GM18517 (cell line): ENCODE measurements around the gene OGFOD2.
"Not testable (repeated sequence)": the region's sequence is repeated elsewhere in the genome, so short reads cannot be mapped to it uniquely, and the experiment has no call there.

ENCODE experiments used
- ATAC-seq: cut with Tn5 transposase; IDR thresholded peaks from one replicate; pipeline ENCODE4 v1.9.1; 2021; ENCODE audit warnings: mild to moderate bottlenecking, moderate library complexity; ENCODE audit not compliant: unreplicated experiment

Gene OGFOD2

DNA sequence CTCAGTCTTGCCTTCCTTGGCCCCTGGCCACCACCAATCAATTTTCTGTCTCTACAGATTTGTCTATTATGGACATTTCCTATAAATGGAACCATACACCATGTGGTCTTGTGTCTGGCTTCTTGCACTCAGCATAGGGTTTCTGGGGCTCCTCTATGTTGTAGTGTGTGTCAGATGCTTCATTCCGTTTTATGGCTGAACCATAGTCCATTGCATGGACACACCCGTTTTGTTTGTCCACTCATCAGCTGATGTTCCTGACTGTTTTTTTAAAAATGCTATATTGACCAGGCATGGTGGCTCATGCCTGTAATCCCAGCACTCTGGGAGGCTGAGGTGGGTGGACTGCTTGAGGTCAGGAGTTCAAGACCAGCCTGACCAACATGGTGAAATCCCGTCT, 26.4 kb downstream of the OGFOD2 start:
- ATAC-seq, result no peak

DNA sequence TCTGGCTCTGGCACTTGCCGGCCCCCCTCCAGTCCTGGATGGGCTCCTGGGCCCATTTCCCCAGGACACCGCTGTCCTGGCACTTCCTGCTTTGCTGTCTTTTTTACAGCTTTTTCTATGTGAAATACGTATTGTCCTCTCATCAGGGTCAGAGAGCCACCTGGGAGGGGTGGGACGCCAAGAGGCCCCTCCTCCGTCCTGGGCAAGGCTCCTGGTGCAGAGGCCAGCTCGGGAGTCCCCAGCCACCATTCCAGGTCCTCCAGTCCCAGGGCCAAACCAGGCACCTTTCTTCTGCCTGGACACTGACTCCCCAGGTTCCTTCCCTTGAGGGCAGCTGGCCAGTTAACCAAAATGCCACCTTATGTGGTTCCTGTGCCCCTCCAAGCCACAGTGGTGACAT, 28.2 kb downstream of the OGFOD2 start:
- no peak for ATAC-seq

DNA sequence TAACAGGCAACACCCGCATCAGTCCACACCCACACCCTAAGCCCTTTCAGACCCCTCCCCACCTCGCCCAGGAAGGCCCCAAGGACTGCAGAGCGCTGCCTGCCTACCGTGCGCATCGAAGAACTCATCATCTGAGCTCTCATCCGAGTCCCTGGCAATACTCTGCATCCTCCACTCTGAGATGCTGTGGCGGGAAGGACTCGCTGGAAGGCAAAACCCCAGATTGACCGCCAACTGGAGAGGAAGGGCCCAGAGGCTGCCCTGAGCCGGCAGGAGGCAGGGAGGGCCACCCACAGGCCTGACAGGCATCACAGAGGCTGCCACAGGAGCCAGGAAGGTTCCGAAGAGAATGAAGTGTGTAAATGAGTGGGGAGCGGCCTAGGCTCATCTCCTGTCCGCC, 29.2 kb downstream of the OGFOD2 start:
- no peak for ATAC-seq

DNA sequence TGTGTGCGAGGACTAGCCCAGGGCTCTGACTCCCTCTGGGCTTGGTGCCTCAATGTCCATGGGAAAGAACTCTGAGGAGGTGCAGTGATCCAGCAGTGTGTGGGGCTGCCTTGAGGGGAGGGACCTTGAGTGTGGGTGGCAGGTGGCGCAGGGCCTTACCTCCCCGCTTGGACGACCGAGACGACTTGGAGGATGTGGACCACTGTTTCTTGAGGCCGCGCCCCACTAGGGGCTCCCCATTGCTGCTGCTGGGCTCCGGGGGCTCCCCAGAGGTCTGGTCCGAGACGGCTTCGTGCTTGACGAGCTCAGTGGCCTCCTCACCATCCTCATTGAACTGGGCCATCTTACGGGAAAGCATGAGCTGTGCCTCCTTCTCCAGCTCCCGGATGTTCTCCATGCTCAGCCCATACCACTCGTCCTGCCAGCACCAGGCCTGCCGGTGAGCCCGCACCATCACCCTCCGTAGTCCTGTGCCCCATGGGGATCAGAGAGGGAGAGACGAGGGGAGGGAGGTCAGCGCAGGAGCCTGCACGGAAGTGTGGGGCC, 30.1 kb downstream of the OGFOD2 start:
- ATAC-seq, result no peak

DNA sequence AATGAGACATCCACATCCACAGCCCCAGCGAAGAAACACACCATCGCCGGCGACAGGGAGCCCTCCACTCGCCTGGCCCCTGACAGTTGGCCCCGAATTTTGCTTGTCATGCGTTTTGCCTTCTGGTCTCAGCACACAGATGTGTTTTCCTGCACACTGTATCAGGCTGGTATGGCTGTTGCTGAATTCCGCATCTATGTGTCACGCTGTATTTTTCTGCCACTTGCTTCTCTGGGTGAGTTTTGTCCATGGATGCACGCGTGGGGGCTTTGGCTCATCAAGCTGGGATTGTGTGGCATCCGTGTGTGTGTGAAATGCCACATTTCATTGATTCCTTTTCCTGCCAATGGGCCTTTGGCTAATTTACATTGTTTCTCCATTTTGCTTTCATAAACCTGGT, 31.9 kb downstream of the OGFOD2 start:
- ATAC-seq, result no peak

DNA sequence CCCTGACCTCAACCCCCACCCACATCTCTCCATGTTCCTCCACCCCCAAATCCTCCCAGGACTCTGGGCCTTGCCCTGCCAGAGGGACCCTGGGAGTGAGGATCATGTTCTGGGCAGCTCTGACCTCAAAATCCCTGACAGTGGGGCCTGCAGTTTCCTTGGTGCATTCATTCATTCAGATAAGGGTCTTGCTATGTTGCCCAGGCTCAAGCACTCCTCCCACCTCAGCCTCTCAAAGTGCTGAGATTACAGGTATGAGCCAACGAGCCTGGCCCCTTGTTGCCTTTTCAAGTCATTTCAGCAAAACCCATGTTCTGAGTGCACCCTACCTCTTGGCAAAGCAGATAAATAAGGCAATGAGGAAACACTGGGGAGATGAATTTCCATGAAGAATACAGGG, 35.1 kb downstream of the OGFOD2 start:
- no peak for ATAC-seq

DNA sequence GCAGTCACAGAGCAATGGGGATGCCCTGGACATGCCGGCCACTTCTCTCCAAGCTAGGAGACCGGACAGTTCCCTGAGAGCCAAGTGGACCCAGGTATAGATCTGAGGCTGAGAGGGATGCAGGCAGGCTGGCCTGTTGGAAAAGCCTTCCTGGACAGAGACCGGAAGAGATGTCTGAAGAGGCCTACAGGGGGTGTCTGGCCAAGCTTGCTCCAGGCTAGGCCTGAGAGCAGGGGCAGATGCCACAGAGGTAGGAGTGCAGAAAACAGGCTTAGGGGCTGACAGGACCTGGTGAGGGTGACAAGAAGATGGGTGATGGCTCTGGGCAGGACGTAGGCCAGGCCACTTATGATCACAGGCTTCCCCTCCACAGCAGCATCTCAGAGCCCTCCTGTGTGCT, 35.6 kb downstream of the OGFOD2 start:
- ATAC-seq, result no peak

DNA sequence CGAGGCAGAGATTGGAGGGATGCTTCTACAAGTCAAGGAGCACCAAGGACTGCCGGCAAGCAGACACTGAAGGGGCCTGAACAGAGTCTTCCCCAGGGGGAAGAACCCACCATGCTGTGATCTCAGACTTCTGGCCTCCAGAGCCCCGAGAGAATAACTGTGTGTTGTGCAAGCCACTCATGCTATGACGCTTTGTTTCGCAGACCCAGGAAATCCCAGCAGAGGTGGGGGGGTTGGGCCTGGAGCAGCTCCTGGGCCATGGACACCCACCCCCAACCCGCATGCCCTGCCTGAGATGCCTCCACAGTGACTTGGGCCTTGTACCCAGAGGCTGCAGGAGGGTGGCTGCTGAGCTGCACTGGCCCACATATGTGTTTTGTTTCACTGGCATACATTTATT, 36.7 kb downstream of the OGFOD2 start:
- ATAC-seq, result no peak

DNA sequence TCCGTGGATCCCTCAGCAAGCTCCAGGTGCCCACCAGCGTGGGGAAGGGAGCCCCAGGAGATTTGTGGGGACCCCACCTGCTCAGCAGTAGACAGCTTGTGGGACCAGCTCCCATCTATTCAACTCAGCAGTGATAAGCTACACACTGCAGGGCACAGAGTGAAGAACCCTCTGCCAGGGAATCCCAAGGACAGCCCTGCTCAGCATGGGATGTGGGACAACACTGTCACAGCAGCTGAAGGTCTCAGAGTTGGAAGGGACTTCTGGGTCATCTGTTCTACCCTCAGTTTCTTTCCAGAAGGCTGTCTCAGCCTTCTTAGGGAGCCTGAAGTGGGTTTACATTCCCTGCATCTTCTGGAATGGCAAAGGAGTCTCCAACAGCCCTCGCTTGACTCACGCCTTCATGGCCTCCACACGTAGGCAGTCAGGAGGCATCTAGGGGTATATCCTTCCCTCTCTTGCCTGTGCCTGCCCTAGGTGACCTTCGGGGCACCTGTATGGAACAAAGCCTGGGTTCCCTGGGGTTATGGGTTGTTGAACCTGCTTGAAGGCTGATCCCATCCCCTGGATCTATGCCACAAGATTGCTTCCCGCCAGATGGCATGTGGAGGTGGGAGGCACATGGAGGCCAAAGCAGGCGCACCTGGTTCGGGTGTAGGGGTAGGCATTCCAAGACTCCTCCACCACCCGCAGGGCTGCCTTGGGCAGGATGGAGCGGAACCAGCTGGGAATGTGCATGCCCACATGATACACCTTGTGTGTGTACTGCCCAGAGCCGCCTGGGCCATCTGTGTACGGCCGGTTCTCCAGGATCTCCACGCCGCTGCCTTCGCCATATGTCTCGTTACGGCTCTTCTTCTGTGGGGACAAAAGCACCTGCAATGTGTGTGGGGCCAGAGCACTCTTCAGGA, 38.4 kb downstream of the OGFOD2 start:
- ATAC-seq, result no peak

DNA sequence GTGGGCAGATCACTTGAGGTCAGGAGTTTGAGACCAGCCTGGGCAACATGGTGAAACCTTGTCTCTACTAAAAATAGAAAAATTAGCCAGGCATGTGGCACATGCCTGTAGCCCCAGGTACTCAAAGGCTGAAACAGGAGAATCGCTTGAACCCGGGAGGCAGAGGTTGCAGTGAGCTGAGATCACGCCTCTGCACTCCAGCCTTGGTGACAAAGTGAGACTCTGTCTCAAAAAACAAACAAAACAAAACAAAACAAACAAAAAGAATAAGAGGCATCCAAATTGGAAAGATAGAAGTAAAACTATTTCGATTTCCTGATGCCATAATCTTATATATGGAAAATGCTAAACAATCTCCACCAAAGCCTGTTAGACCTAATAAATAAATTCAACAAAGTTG, 39.4 kb downstream of the OGFOD2 start:
- not testable (repeated sequence) for ATAC-seq

DNA sequence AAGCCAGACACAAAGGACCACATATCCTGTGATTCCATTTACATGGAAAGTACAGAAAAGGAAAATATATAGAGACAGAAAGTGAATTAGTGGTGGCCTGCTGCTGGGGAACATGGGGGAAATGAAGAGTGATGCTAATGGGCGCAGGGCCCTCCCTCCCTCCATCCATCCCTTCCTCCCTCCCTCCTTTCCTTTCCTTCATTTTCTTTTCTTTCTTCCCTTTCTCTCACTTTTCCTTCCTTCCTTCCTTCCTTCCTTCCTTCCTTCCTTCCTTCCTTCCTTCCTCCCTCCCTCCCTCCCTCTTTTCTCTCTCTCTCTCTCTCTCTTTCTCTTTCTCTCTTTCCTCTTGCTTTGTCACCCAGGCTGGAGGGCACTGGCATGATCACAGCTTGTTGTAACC, 42.7 kb downstream of the OGFOD2 start:
- no peak for ATAC-seq

DNA sequence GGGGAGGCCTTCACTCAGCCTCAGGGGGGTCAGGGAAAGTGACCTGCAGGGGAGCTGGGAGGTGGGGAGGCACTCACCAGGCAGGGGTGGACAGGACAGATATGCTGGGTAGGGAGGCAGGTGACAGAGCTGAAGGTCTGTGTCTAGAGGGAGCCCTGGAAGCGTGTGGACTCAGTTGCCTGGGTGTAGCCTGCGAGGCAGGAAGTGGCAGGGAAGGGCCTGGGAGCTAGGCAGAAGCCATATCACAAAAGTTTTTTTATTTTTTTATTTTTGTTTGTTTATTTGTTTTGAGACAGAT, 44.7 kb downstream of the OGFOD2 start:
- no peak for ATAC-seq

DNA sequence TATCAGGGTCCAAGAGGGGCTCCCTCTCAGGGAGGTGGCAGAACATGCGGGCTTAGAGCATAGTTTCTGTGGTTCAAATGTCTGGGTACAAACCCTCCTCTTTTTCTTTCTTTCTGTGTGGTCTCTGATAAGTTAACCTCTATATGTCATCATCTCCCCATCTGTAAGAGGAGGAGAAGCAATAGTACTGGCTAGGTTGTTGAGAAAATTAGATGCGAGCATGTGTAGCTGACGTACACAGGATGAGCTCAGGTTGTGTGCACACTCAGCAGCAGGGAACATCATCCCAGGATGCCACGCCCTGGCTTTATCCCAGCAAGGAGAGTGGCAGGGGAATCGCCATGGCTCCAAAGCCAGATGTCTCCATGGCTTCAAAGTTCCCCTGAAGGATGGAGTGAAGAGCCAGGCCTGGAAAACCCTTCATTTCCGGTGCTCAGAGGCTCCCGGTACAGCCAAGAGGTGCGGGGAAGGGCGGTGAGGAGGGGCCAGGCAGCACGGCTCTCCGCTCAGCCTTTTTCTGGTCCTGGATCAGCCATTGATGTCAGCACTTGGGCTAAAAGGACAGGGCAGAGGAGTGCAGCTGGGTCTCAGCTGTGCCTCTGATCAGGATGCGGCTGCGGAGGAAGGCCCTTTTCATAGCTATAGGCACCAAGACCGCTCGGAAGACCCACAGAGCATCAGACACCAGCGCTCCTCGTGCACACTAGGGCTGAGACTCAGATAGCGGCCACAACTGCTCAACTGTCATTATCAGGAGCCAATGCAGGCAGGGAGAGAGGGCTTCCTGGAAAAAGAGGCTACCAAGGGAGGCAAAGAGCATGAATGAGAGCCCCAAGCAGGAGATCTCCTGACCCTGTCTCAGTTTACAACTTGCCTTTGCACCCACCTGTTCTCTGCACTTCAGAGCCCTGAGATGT, 46.9 kb downstream of the OGFOD2 start:
- ATAC-seq, result no peak

DNA sequence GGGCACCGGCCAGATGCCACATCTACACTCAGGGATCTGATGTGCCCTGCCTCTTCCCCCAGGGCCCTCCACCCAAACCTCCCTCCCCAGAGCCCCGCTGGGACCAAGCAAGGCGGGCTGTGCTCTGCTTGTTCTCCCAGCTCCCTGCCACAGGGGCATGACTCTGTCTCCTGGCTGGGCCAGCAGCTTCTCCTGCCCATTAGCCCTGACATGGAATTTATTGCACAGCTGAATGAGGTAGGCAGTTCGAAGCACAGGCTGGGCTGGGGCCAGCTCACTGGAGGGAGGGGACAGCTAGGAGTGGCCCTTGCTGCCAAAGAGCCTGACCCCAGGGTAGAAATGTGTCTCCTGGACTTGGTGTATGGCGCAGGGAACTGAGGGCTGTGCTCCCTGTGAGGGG, 47.8 kb downstream of the OGFOD2 start:
- ATAC-seq, result no peak

DNA sequence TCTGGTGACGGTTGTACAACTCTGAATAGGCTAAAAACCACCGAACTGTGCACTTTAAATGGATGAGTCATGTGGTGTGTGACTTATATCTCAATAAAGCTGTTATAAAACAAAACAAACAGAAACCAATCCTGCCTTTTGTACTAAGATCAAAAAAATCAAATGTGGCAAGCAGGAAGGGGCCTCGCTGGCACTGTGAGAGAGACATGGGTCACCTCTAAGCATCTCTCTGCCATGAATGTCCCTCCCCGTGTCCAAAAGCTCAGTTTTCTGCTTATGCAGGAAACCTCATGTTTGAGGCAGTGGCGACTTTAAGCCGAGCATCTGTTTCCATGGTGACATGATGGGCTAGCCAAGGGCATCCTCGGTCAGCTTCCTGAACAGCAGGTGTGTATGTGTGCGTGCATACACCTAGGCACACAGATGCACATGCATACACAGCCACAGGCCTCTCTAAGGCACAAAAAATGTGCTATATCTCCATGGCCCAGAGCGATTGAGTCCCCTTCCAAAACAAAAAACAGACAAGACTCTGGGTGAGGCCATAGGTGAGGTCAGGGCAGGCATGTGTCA, 49.9 kb downstream of the OGFOD2 start:
- no peak for ATAC-seq

DNA sequence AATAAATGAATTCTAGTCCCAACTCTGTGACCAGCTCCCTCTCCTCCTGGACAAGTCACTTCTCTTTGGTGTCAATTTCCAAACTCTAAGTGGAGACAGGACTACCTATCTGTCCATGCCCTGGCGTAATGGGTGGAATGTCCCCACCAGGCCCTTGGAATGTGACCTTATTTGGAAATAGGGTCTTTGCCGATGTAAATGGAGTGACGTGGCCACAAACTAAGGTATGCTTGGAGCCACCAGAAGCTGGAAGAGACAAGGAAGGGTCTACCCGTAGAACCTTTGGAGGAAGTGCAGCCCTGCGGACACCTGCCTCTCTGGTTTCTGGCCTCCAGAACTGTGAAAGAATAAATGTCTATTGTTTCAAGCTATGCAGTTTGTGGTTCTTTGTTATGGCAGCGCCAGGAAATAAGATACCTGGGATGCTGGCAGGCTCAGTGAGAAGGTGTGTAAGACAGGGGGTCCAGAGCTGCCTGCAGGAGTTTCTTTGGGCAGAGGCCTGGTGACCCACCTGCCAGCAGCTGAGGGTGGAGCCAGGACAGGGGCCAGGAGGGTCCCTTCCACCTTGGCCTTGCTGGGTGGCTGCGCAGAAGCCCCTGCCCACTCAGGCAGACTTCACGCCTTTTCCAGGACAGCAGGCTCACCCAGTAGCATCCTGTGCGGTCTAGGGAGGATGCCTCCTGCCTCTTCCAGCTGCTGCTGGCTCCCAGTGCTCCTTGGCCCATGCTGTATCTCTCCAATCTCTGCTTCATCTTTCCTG, 51.2 kb downstream of the OGFOD2 start:
- ATAC-seq, result no peak

DNA sequence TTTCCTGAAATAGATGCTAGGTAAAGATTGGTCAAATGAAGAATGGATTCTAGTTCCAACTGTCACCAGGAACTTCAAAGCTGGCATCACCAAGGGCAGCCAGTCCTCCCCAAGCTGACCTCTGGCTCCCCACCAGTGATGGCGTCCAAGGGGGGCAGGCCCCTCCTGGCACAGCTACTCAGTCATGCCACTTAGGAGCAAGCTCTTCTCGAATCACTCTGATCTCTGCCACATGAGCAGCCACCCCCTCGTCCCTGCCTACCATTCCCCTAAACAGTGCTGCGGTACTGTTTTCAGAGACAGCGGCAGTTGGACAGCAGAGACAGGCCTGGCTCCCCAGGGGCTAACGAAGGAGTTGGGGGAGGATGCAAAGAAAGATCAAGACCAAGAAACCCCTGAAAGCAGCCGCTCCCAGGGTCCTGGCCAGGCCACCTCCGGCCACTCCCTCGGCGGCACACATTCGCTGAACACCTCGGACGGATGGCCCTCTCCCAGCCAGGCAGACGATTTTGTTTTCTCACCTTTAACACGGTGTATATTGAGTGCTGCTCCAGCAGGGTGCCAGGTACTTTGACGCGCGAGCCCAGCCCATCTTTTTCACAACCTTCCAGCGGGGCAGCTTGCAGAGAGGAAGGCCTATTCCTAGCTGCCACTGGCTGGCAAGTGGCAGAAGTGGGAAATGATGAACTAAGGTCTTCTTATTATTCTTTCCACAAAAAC, 52.8 kb downstream of the OGFOD2 start:
- ATAC-seq, result no peak

DNA sequence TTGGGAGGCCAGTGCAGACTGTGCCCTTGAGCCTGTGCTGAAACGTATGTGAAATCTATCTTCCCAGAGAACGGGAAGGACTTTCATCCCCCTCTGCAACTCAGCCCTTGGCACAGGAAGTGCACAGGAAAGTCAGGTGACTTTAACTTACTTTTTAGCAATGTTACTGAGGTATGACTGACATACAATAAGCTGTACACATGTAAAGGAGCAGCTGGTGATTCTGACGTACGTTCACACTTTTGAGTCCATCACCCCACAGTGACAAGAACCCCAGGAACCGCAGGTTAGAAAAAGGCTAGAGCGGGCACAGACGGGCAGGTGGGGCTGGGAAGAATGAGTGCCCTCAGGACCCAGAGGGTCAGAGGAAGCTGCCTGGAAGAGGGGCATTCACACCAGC, 53.4 kb downstream of the OGFOD2 start:
- ATAC-seq, result no peak

DNA sequence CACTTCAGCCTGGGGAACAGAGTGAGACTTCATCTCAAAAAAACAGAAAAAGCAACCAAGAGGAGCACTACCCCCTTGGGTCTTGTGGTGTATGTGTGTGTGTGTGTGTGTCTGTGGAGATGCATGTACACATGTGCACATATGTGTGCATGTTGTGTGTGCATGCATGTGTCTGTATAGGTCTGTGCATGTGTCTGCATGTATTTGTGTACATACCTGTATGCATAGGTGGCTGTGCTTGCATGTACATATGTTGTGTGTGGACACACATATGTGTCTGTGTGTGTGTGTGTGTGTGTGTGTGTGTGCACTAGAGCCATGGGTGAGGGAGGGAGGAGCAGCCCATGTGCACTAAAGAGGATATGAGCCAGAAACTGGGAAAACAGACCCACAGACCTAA, 54.5 kb downstream of the OGFOD2 start:
- ATAC-seq, result no peak
